T1000 (cell line): ENCODE results near the gene SCFD2.

Experiments
- DNase-seq: peaks from one replicate; lab custom pipeline; 2025; ENCODE audit warnings: mixed read lengths; lab: John Stamatoyannopoulos, UW

Gene SCFD2

DNA sequence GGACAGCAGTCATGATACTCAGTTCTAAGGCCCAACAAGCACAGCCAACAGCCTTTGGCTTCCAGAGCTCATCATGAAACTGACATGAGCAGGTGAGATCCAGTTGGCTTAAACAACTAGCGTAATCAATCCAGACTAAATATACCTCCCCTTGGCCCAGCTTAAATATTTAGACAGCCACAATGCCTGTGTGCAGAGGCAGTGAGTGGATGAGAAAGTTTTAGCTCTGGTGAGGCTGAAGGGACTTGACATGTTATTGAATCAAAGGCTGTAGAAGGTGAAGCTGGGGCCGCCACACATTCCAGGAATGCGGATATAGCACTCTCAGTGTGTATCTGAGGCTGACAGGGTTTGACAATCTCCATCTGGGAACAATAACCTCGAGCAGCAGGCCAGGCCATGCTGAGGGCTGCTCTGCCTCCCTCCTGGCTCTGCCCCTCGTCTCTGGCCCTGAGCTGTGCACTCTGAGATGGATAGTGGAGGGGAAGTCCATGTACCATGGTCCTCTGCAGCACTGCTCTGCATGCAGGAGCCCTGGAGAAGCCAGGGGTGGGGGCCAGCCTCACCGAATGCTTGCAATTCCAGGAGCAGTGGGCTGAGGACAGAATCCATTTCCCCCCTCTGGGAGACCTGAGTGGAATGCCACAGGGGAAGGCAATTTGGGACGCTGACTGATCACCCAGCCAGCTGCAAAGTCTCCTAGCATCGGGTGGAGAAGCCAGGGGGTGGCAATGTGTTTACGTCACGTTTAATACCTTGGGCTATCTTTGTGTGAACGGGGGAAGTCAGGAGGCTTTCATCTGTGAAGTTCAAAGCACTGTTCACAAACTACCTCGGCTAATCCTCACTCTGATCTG lies 541.0 kb downstream of the SCFD2 start:
- no peak for DNase-seq

DNA sequence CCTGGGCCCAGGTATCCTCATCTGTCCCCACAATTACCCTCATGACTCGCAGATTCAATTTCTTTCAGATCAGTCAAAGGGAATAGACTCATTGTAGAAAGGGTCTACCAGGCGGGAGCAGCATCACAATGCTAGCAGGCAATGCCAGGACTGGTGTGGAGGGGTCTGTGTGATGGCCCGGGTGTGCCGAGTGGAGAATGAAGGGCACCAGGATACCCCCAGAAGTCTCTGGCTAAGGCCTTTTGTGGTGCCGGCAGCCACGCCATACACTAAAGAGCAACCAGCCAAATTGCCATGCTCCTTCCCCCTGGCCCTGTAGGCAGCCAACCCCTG lies 541.6 kb downstream of the SCFD2 start:
- DNase-seq, result no peak

DNA sequence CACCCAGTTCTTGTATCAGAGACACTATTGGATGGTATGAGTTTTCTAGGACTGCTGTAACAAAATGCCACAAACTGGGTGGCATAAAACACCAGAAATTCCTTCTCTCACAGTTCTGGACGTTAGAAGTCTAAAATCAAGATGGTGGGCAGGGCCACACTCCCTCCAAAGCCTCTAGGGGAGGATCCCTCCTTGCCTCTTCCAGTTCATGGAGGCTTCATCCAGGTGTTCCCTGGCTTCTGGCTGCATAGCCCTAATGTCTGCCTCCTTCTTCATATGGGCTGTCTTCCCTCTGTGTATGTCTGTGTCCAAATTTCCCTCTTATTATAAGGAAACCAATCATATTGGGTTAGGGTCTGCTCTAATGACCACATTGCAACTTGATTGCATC lies 542.2 kb downstream of the SCFD2 start:
- DNase-seq, result no peak
